Islet precursor cell (in vitro differentiated cells): ENCODE results near the gene OR10A4.
"Not testable (repeated sequence)": the region's sequence is repeated elsewhere in the genome, so short reads cannot be mapped to it uniquely, and the experiment has no call there.

ENCODE experiments used
- DNase-seq: peaks from one replicate; pipeline ENCODE4 v3.0.0-alpha.2; 2018

The OR10A4 gene

DNA sequence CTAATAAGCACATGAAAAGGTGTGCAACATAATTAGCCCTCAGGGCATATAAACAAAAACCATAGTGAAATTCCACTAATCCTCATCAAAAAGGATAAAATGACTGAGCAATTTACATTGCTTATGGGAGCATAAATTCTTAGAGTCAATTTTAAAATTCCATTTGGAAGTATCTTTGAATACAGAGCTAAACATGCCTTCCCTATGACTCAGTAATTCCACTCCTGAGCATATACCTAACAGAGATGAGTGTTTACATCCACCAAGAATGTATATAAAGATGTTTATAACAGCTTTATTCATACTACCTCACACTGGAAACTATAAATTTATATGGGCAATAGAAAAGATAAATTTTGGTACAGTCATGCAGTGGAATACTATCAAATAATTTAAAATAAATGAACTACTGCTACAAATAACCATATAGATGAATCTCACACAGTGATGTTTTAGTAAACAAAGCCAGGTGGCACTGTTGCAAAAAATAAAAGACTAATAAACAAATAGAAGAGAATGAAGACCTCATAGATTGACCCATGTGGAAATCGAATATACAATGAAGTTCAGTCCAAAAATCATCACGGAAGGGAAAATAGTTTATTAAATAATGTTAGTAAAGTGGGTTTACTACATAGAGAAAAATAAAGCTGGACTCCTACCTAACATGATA is 24.0 kb downstream of the OR10A4 start:
- DNase-seq: no peak

DNA sequence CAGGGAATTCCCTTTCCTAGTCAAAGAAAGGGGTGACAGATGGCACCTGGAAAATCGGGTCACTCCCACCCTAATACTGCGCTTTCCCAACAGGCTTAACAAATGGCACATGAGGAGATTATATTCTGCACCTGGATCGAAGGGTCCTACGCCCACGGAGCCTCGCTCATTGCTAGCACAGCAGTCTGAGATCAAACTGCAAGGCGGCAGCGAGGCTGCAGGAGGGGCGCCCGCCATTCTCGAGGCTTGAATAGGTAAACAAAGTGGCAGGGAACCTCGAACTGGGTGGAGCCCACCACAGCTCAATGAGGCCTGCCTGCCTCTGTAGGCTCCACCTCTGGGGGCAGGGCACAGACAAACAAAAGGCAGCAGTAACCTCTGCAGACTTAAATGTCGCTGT is 28.4 kb downstream of the OR10A4 start:
- DNase-seq: not testable (repeated sequence)

DNA sequence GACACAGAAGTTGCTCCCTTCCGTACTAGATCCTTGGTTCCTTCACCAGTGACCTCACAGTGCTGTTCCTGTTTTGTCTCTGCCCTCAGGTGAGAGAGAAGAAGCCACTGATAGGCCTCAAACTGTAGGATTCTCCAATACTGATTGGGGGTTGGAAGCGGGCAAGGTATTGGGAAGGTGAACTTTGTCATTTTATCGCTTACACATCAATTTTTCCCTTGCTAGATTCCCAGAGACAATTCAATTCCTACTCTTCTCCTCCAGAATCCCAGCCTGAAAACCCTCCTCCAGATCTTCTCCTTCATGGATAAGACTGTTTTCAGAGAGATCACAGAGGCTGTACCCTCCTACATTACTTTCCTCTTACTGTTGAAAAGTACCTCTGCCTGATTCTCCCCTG is 35.0 kb downstream of the OR10A4 start:
- no peak for DNase-seq

DNA sequence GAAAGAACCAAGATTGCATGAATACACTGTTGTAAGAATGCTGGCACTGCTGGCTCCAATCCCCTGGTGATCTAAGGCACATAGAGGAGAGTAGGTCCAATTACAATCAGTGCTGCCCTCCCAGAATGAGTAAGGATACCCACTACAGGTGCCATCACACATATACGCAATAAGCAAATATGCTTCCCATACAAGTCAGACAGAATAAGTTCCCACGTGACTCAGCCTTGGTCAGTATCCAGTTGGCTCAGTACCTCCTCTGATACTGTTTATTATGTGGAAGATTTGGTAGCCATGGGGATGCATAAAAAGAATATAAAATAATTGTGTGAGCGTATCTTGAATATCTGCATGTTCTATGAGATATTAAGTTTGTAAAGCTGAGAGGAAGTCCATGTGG is 35.5 kb downstream of the OR10A4 start:
- DNase-seq: no peak

DNA sequence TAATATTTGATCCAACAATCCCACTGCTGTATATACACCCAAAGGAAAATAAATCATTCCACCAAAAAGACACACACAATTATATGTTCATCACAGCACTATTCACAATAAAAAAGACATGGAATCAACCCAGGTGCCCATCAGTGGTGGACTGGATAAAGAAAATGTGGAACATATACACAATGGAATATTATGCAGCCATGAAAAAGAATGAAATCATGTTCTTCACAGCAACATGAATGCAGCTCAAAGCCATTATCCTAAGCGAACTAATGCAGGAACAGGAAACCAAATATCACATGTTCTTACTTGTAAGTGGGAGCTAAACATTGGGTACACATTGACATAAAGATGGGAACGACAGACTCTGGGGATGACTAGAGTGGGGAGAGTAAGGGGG is 43.3 kb downstream of the OR10A4 start:
- DNase-seq: no peak

DNA sequence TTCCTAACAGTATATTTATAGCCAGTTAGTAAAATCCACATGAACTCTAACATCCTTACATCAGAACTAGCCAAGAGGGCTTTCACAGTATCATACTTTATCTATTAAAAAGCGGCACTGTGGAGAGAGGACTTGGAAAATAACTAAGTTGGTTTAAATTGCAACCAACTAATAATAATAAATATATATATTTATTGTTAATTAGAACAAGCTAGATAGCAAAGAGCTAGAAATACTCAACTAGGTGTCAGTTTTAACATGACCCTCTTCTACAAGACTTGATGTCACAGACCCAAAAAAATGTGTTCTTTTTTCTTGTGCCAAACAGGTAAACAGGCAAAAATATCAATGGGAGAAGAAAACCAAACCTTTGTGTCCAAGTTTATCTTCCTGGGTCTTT is 44.3 kb downstream of the OR10A4 start, which contains the start of gene OR2D3:
OR2D3 (plus strand) TSS at position 301 of the 400 bp plus-strand sequence; CDS start at position 301, 0 bp downstream.
- DNase-seq: no peak

DNA sequence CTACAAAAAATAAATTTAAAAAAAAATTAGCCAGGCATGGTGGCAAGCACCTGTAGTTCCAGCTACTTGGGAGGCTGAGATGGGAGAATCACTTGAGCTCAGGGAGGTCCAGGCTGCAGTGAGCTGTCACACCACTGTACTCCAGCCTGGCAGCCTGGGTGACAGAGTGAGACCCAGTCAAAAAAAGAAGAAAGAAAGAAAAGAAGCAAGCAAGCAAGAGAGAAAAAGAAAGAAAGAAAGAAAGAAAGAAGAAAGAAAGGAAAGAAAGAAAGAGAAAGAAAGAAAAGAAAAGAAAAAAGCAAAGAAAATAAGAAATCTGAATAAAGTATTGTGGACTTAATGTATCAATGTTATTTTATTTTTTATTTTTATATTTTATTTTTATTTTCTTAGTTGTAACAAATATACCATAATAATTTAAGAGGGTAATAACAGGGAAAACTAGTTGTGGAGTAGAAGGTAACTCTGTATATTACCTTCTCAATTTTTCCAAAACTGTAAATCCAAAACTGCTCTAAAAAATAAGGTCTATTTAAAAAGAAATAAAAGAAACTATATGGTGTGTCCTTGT is 48.7 kb downstream of the OR10A4 start:
- DNase-seq: no peak

DNA sequence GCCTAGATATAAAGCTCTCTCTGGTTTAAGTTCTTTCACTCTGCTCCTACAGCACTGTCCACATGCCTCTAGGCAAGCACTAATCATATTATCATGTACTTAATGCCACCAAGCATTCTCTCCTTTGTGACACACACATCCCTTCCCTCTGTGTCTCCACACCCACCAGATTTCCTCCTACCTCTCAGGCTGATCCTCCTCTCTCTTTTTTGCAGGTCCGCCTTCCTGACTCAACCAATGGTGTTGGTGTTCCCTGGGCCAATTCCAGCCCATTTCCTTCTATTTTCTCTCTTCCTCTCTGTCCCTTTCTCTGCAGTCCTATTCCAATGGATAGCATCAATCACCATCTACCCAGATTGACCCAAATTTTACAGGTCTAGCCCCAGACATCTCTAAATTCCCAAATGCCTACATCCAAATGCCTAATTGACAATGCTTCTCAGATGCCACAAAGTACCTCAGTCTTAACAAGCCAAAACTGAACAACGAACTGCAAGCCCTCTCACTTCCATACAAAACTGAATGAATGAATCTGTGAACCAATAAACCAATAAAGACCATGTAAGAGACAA is 49.3 kb downstream of the OR10A4 start:
- peak; percentile 71 for DNase-seq

DNA sequence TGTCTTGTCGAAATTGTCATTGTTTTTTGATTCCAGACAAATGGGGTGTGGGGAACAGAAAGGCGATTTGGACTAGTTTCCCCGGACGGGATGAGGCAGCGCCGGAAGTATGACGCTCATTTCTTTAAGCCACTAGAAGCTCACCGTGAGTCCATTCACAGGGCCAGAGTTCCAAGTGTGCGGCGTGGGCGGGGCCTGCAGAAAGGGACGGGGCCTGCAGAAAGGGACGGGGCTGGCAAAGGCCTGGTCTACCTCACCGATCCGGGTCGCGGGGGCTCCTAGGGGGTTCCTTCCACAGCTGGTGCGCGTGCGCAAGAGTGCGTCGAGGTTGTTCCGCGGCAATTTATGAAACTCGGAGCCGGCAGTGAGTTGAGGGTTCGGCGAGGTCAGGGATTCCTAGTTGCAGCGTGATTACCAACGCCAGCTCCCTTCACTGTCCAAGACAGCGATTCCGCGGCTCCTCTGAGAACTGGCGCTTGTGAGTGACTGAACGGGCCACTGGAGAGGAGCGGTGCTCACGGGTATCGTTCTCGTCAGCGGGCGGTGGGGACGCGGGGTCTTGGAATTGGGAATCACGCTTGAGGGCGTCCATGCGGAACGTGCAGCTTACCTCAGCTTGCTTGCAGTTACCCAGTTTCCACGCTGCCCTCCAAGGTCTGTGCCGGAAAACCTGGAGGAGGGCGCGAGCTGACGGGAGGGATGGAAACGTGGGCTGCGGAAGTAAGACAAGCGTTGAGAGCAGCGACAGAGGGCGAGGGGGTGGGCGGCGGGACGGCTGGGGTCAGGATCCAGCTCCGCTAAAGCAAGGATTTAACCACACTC is 50.0 kb downstream of the OR10A4 start, which contains the start of gene ZNF215:
ZNF215 (plus strand) TSS at position 219 of the 822 bp plus-strand sequence. CDS start 5,847 bp downstream, outside the sequence.
- peak; percentile 98 for DNase-seq

DNA sequence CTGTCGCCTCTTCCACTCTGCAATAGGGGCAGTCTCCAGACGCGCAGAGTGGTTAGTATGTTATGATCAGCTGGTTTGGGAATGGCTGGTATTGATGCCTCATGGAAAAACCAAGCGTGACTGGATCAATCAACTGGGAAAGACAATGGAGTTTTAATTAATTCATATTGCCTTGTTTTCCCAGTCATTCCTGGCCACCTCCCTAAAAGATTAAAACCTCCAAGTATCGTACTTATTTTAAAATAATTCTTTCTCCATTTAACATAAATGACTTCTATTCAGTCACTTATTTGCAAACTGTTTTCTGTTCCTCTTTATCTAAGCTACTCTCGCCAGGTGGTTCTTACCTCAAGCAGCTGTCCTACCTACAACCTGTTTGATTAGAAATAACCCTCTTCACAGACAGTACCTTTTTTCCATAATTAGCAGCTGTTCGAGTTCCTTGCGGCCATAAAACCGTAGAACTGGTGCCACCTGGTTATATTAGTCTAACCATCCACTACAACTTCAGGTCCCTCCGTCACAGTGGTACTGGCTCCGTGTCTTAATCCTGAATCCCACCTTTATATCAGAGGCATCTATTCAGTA is 50.7 kb downstream of the OR10A4 start:
- no peak for DNase-seq
